K562 (cell line): ENCODE data around the gene SH3BP5L. TPM values are rescaled to one million over a fixed set of nuclear protein-coding genes. Genes with fewer than 3 reads are reported as not detected.

Experiments used
- EP300 ChIP-seq: IDR thresholded peaks from 2 replicates; pipeline ENCODE4 v1.6.1; 2012; ENCODE audit warnings: low read length, improper control_type of control experiment
- KLF13 ChIP-seq: fragments of 450-650 bp; IDR thresholded peaks from 2 replicates; pipeline ENCODE4 v1.6.1; 2016; ENCODE audit warnings: missing genetic modification characterization, low read depth, mild to moderate bottlenecking, missing compliant biosample characterization, moderate library complexity, borderline replicate concordance
- RCOR1 ChIP-seq, 2 experiments: IDR thresholded peaks; 2 replicates each; pipeline ENCODE4 v1.6.1; 2012; ENCODE audit warnings: low read depth in 2 of 2, low read length in 2 of 2, borderline replicate concordance in 1 of 2, improper control_type of control experiment in 1 of 2
- SNRNP70 ChIP-seq: fragments of 200-400 bp; formaldehyde crosslinking; optimal IDR thresholded peaks from 2 replicates; pipeline ENCODE3; 2017; ENCODE audit warnings: low read depth, low read length
- TEAD4 ChIP-seq, 2 experiments: sonication (generic) in 1 of 2; formaldehyde crosslinking in 1 of 2; IDR thresholded peaks; 2 replicates each; pipeline versions ENCODE4 v1.6.1 to v1.8.0; 2012 to 2022; ENCODE audit warnings: borderline replicate concordance in 1 of 2, inconsistent platforms in 1 of 2, low read length in 1 of 2, mild to moderate bottlenecking in 1 of 2, missing genetic modification reagents in 1 of 2
- ZNF239 ChIP-seq: fragments of 250-450 bp; sonication (Bioruptor Pico); IDR thresholded peaks from 2 replicates; pipeline ENCODE4 v1.4.0; 2020; ENCODE audit warnings: mild to moderate bottlenecking
- ZNF780A ChIP-seq: fragments of 250-450 bp; sonication (Bioruptor Pico); IDR thresholded peaks from 2 replicates; pipeline ENCODE4 v1.5.0; 2021; ENCODE audit warnings: mild to moderate bottlenecking
- polyA plus RNA-seq, 8 experiments: library from polyadenylated mRNA; depleted of rRNA in 4 of 8; stranded (reverse) in 5 of 8; unstranded in 3 of 8; fragments of >200 nt; fragmentation: Nextera tagmentation in 2 of 8; fragmentation: Illumina TruSeq in 1 of 8; extraction: Ambion mirVana in 2 of 8; extraction: Trizol in 1 of 8; gene quantifications; 2 replicates each; pipeline versions ENCODE4 v1.2.1 to v1.2.3, GENCODE V29; 2011 to 2014; ENCODE audit warnings: inconsistent platforms in 1 of 8, missing spikeins in 1 of 8
- total RNA-seq, 7 experiments: library from RNA; depleted of rRNA in 6 of 7; stranded (reverse); fragments of >200 nt in 6 of 7; fragmentation: Illumina TruSeq in 2 of 7; extraction: Trizol in 2 of 7; gene quantifications; 2 replicates each; pipeline versions ENCODE4 v1.2.1 to v1.2.3, GENCODE V29; 2011 to 2021; ENCODE audit warnings: low replicate concordance in 1 of 7
- TF ChIP-seq, protein P1 (sequence below): fragments of 250-450 bp; sonication (Bioruptor Pico); IDR thresholded peaks from 2 replicates; pipeline ENCODE4 v1.8.0; 2021; ENCODE audit warnings: moderate library complexity, mild to moderate bottlenecking, inconsistent platforms
- TF ChIP-seq, protein P2 (sequence below), 2 experiments: fragments of 450-650 bp; formaldehyde crosslinking in 1 of 2; IDR thresholded peaks; 2 replicates each; pipeline versions ENCODE4 v1.4.0 to v1.6.1; 2014 to 2020; ENCODE audit warnings: mild to moderate bottlenecking in 2 of 2, borderline replicate concordance in 1 of 2, low read depth in 1 of 2
- TF ChIP-seq, protein P3 (sequence below), 3 experiments: IDR thresholded peaks in 2 of 3; conservative IDR thresholded peaks in 1 of 3; 2 replicates each; pipeline ENCODE4 v1.5.1; 2011 to 2012; ENCODE audit warnings: low read length in 3 of 3, mild to moderate bottlenecking in 3 of 3, control low read depth in 2 of 3, improper control_type of control experiment in 1 of 3, inconsistent platforms in 1 of 3, low read depth in 1 of 3, mixed read lengths in 1 of 3, moderate library complexity in 1 of 3; ENCODE audit not compliant: insufficient read depth in 2 of 3
- TF ChIP-seq, protein P4 (sequence below): sonication (generic); IDR thresholded peaks from 2 replicates; pipeline ENCODE4 v1.6.1; 2016

Gene SH3BP5L
- total and polyA plus RNA-seq, 9 of the 15 experiments (the other 6 are each of a cell fraction or from before 2014, with no cell fraction given) = 1.9 to 26.5 (median 15.8) TPM

DNA sequence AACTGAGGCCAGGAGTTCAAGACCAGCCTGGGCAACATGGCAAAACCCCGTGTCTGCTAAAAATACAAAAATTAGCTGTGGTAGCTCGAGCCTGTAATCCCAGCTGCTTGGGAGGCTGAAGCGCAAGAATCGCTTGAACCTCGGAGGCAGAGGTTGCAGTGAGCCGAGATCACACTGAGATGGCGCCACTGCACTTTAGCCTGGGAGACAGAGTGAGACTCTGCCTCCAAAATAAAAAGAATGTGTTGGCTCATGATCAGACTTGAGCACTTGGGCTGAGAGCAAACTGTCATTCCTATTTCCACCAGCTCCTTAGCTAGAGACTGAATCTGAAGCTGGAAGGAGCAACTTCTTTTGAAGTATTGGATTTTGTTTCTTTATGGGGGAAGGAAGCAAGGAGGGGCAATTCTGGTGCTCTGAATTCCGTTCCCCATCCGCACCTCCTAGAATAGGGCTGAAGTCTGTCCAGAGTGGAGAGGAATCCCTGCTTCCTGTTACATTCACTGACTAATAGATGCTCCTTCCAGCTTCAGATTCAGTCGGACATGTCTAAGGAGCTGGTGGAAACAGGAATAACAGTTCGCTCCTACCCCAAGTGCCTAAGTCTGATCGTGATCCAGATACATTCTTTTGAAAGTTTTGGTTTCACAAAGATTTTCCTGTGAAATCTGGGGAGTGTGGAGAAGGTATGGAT, 16.1 kb upstream of the SH3BP5L start (continued):
- TF ChIP-seq, protein P1, sequence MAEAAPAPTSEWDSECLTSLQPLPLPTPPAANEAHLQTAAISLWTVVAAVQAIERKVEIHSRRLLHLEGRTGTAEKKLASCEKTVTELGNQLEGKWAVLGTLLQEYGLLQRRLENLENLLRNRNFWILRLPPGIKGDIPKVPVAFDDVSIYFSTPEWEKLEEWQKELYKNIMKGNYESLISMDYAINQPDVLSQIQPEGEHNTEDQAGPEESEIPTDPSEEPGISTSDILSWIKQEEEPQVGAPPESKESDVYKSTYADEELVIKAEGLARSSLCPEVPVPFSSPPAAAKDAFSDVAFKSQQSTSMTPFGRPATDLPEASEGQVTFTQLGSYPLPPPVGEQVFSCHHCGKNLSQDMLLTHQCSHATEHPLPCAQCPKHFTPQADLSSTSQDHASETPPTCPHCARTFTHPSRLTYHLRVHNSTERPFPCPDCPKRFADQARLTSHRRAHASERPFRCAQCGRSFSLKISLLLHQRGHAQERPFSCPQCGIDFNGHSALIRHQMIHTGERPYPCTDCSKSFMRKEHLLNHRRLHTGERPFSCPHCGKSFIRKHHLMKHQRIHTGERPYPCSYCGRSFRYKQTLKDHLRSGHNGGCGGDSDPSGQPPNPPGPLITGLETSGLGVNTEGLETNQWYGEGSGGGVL (CRISPR knock-in tag) = no peak
- TF ChIP-seq ZNF239 (CRISPR knock-in tag) (no peak), KLF13 (no peak), ZNF780A (CRISPR knock-in tag) (no peak), TEAD4 (IDR thresholded peaks at IDR 0.05; ENCODE audit: low read length) (peak; percentile 18; the same call in 1 of the 2 replicates), TEAD4 (CRISPR knock-in tag; IDR thresholded peaks at IDR 0.05; ENCODE audit: borderline replicate concordance) (no peak), EP300 (0 out of 2 replicates have a peak, but pooled peaks have one; percentile 19), SNRNP70 (no peak), RCOR1 (IDR thresholded peaks at IDR 0.05; ENCODE audit: borderline replicate concordance in 1 of 2, low read depth in 2 of 2, low read length in 2 of 2) (peak in 1 of 2 experiments; percentile 28; a peak in 1 of 4 replicates)
- TF ChIP-seq, protein P2, sequence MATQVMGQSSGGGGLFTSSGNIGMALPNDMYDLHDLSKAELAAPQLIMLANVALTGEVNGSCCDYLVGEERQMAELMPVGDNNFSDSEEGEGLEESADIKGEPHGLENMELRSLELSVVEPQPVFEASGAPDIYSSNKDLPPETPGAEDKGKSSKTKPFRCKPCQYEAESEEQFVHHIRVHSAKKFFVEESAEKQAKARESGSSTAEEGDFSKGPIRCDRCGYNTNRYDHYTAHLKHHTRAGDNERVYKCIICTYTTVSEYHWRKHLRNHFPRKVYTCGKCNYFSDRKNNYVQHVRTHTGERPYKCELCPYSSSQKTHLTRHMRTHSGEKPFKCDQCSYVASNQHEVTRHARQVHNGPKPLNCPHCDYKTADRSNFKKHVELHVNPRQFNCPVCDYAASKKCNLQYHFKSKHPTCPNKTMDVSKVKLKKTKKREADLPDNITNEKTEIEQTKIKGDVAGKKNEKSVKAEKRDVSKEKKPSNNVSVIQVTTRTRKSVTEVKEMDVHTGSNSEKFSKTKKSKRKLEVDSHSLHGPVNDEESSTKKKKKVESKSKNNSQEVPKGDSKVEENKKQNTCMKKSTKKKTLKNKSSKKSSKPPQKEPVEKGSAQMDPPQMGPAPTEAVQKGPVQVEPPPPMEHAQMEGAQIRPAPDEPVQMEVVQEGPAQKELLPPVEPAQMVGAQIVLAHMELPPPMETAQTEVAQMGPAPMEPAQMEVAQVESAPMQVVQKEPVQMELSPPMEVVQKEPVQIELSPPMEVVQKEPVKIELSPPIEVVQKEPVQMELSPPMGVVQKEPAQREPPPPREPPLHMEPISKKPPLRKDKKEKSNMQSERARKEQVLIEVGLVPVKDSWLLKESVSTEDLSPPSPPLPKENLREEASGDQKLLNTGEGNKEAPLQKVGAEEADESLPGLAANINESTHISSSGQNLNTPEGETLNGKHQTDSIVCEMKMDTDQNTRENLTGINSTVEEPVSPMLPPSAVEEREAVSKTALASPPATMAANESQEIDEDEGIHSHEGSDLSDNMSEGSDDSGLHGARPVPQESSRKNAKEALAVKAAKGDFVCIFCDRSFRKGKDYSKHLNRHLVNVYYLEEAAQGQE (IDR thresholded peaks at IDR 0.05; ENCODE audit: borderline replicate concordance) = peak; percentile 65
- TF ChIP-seq, protein P2 (CRISPR knock-in tag; IDR thresholded peaks at IDR 0.05; ENCODE audit: low read depth) = no peak
- TF ChIP-seq, protein P3, sequence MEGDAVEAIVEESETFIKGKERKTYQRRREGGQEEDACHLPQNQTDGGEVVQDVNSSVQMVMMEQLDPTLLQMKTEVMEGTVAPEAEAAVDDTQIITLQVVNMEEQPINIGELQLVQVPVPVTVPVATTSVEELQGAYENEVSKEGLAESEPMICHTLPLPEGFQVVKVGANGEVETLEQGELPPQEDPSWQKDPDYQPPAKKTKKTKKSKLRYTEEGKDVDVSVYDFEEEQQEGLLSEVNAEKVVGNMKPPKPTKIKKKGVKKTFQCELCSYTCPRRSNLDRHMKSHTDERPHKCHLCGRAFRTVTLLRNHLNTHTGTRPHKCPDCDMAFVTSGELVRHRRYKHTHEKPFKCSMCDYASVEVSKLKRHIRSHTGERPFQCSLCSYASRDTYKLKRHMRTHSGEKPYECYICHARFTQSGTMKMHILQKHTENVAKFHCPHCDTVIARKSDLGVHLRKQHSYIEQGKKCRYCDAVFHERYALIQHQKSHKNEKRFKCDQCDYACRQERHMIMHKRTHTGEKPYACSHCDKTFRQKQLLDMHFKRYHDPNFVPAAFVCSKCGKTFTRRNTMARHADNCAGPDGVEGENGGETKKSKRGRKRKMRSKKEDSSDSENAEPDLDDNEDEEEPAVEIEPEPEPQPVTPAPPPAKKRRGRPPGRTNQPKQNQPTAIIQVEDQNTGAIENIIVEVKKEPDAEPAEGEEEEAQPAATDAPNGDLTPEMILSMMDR (IDR thresholded peaks at IDR 0.05 in 2 of 3, conservative IDR thresholded peaks at IDR 0.05 in 1 of 3; ENCODE audit: insufficient read depth in 2 of 3, low read depth in 1 of 3, low read length in 3 of 3) = peak; percentile 71 to 80 (median 76)
- TF ChIP-seq, protein P4, sequence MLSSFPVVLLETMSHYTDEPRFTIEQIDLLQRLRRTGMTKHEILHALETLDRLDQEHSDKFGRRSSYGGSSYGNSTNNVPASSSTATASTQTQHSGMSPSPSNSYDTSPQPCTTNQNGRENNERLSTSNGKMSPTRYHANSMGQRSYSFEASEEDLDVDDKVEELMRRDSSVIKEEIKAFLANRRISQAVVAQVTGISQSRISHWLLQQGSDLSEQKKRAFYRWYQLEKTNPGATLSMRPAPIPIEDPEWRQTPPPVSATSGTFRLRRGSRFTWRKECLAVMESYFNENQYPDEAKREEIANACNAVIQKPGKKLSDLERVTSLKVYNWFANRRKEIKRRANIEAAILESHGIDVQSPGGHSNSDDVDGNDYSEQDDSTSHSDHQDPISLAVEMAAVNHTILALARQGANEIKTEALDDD = peak; percentile 28; the same call in 1 of the 2 replicates
